HepG2 (cell line): Measurements from ENCODE around the gene CEP131. TPM values are rescaled to one million over a fixed set of nuclear protein-coding genes. Genes with fewer than 3 reads are reported as not detected.

ENCODE experiments used
- ATAC-seq: fragments of 200-7000 bp; cut with Tn5 transposase; 3 replicates; pipeline ENCODE4 v1.9.1; 2020; ENCODE audit warnings: mild to moderate bottlenecking, moderate library complexity
- BruUV-seq: library from RNA; stranded (reverse); fragments of 400-500 nt; replicated peaks from 2 replicates; lab custom pipeline; 2021; lab: Mats Ljungman, UMichigan
- CTCF ChIA-PET: fragments of 300-600 bp; formaldehyde crosslinking; extraction: SDS; loops from one replicate; lab custom pipeline; 2021; ENCODE audit warnings: low total read pairs, inconsistent platforms, low intra/inter-chr PET ratio; lab: Yijun Ruan, JAX
- POLR2A ChIA-PET: fragments of 350-600 bp; sonication (Branson Sonifier 250); formaldehyde crosslinking; loops from one replicate; lab custom pipeline; 2020; ENCODE audit warnings: antibody characterized with exemption, inconsistent platforms; lab: Yijun Ruan, JAX
- DNase-seq: peaks from one replicate; pipeline ENCODE4 v3.0.0-alpha.2; 2015; ENCODE audit warnings: low spot score
- FAIRE-seq: peaks from 3 replicates; lab custom pipeline; 2011; peaks lifted over from hg19 to GRCh38; lab: Jason Lieb, UNC
- H2AFZ ChIP-seq: one replicate; pipeline ENCODE4 v1.6.1; 2011; ENCODE audit warnings: low read length, inconsistent platforms
- H3K27ac ChIP-seq: fragments of 300-600 bp; 3 replicates; pipeline ENCODE4 v1.8.0; 2011; ENCODE audit warnings: mixed run types, mild to moderate bottlenecking, mixed read lengths, low read length, inconsistent platforms; ENCODE audit not compliant: insufficient read depth; ENCODE audit errors: extremely low read length
- H3K27me3 ChIP-seq, 2 experiments: fragments of 200-600 bp in 1 of 2; 2 replicates in 1 of 2; 3 replicates in 1 of 2; pipeline versions ENCODE4 v1.6.0 to v1.8.0; 2011; ENCODE audit warnings: low read length in 2 of 2, mild to moderate bottlenecking in 2 of 2, moderate library complexity in 2 of 2, inconsistent platforms in 1 of 2; ENCODE audit not compliant: insufficient read depth in 2 of 2, control insufficient read depth in 1 of 2
- H3K36me3 ChIP-seq, 2 experiments: fragments of 200-600 bp in 1 of 2; replicated peaks in 1 of 2; 2 replicates in 1 of 2; 3 replicates in 1 of 2; pipeline versions ENCODE4 v1.5.1 to v1.8.0; 2011; ENCODE audit warnings: low read length in 2 of 2, inconsistent platforms in 1 of 2; ENCODE audit not compliant: insufficient read depth in 2 of 2, control insufficient read depth in 1 of 2
- H3K4me1 ChIP-seq: 2 replicates; pipeline ENCODE4 v1.5.1; 2012; ENCODE audit warnings: low read length, inconsistent platforms; ENCODE audit not compliant: insufficient read depth
- H3K4me2 ChIP-seq: 2 replicates; pipeline ENCODE4 v1.6.0; 2011; ENCODE audit warnings: low read depth, low read length, inconsistent platforms
- H3K4me3 ChIP-seq, 3 experiments: fragments of 200-600 bp in 1 of 3; sonication (generic), shearing (Covaris generic) in 1 of 3; replicated peaks in 1 of 3; 2 replicates each; pipeline ENCODE4 v1.5.1; 2011 to 2016; ENCODE audit warnings: low read length in 3 of 3, inconsistent platforms in 2 of 3, low read depth in 2 of 3, mild to moderate bottlenecking in 2 of 3, control low read depth in 1 of 3, mixed read lengths in 1 of 3; ENCODE audit not compliant: insufficient read depth in 1 of 3
- H3K79me2 ChIP-seq: one replicate; pipeline ENCODE4 v1.6.1; 2011; ENCODE audit warnings: low read length, inconsistent platforms; ENCODE audit not compliant: insufficient read depth
- H3K9ac ChIP-seq: 2 replicates; pipeline ENCODE4 v1.6.0; 2011; ENCODE audit warnings: mild to moderate bottlenecking, low read depth, low read length, inconsistent platforms; ENCODE audit not compliant: insufficient read depth
- H3K9me3 ChIP-seq: 2 replicates; pipeline ENCODE4 v1.5.1; 2012; ENCODE audit warnings: mild to moderate bottlenecking, low read length
- H4K20me1 ChIP-seq: 2 replicates; pipeline ENCODE4 v1.6.0; 2011; ENCODE audit warnings: inconsistent platforms, mild to moderate bottlenecking, low read length, moderate library complexity; ENCODE audit not compliant: insufficient read depth
- EED ChIP-seq: sonication (generic); formaldehyde crosslinking; IDR thresholded peaks from 2 replicates; pipeline ENCODE4 v1.5.0; 2020; ENCODE audit warnings: mild to moderate bottlenecking, missing genetic modification reagents
- ERF ChIP-seq: IDR thresholded peaks from 2 replicates; pipeline ENCODE4 v1.6.1; 2018; ENCODE audit warnings: missing biosample characterization, missing genetic modification reagents
- HNF4G ChIP-seq, 2 experiments: sonication (generic) in 1 of 2; formaldehyde crosslinking in 1 of 2; IDR thresholded peaks; 2 replicates each; pipeline versions ENCODE4 v1.4.0 to v1.6.1; 2011 to 2020; ENCODE audit warnings: borderline replicate concordance in 2 of 2, low read depth in 2 of 2, mild to moderate bottlenecking in 2 of 2, low read length in 1 of 2, missing genetic modification reagents in 1 of 2, moderate library complexity in 1 of 2
- MTF2 ChIP-seq: sonication (generic); formaldehyde crosslinking; IDR thresholded peaks from 2 replicates; pipeline ENCODE4 v1.5.0; 2020; ENCODE audit warnings: missing genetic modification reagents, borderline replicate concordance
- NR2C2 ChIP-seq: sonication (generic); formaldehyde crosslinking; IDR thresholded peaks from 2 replicates; pipeline ENCODE4 v1.4.0; 2020; ENCODE audit warnings: missing genetic modification reagents, mild to moderate bottlenecking, moderate library complexity, borderline replicate concordance
- PHF8 ChIP-seq: sonication (generic); formaldehyde crosslinking; IDR thresholded peaks from 2 replicates; pipeline ENCODE4 v1.5.0; 2020; ENCODE audit warnings: missing genetic modification reagents
- RERE ChIP-seq: IDR thresholded peaks from 2 replicates; pipeline ENCODE4 v1.6.1; 2016; ENCODE audit warnings: low read depth, missing genetic modification reagents, missing compliant biosample characterization
- TBX2 ChIP-seq: sonication (generic); formaldehyde crosslinking; IDR thresholded peaks from 2 replicates; pipeline ENCODE4 v1.5.0; 2020; ENCODE audit warnings: missing genetic modification reagents, mild to moderate bottlenecking, borderline replicate concordance
- ZNF512B ChIP-seq: sonication (generic); formaldehyde crosslinking; IDR thresholded peaks from 2 replicates; pipeline ENCODE4 v1.5.1; 2020; ENCODE audit warnings: missing genetic modification reagents, mild to moderate bottlenecking, borderline replicate concordance
- ZNF605 ChIP-seq: sonication (generic); formaldehyde crosslinking; IDR thresholded peaks from 2 replicates; pipeline ENCODE4 v1.8.0; 2022; ENCODE audit warnings: mild to moderate bottlenecking, missing genetic modification reagents
- ZSCAN30 ChIP-seq: sonication (generic); formaldehyde crosslinking; IDR thresholded peaks from 2 replicates; pipeline ENCODE4 v1.5.0; 2020; ENCODE audit warnings: mild to moderate bottlenecking, missing genetic modification reagents
- WGBS: methylation state at CpG from one replicate; pipeline ENCODE4 v1.1.6; 2017; ENCODE audit warnings: low lambda C conversion rate; 5-methylcytosine and 5-hydroxymethylcytosine counted together
- in situ Hi-C: cut with HindIII; loops from 2 replicates; pipeline ENCODE4 v1.10.0; 2017; ENCODE audit warnings: low pct_unique_long_range_greater_than_20kb; ENCODE audit not compliant: extremely low pct_ligation_motif_present
- intact Hi-C: fragments of 100-400 bp; cut with micrococcal nuclease; formaldehyde crosslinking; loops from one replicate; pipeline ENCODE4 v1.10.0; 2022; ENCODE audit not compliant: unreplicated experiment
- polyA plus RNA-seq, 8 experiments: library from polyadenylated mRNA; depleted of rRNA in 3 of 8; stranded (reverse) in 7 of 8; unstranded in 1 of 8; fragments of >200 nt; fragmentation: Illumina TruSeq in 4 of 8; extraction: Trizol in 4 of 8; gene quantifications; 2 replicates each; pipeline versions ENCODE4 v1.2.1 to v1.2.3, GENCODE V29; 2011 to 2016; ENCODE audit warnings: low read depth in 4 of 8, missing spikeins in 1 of 8, mixed read lengths in 1 of 8; ENCODE audit not compliant: insufficient read depth in 1 of 8
- total RNA-seq, 5 experiments: library from RNA; depleted of rRNA; stranded (reverse); fragments of >200 nt; fragmentation: Illumina TruSeq; extraction: Trizol; gene quantifications; 2 replicates each; pipeline ENCODE4 v1.2.3, GENCODE V29; 2016; ENCODE audit warnings: low read depth in 1 of 5

CEP131 gene
- total and polyA plus RNA-seq, 2 of the 13 experiments (the other 11 are each of a cell fraction or from before 2014, with no cell fraction given), result 5.0 to 16.8 TPM

GRCh38 chr17:81241648-81242420, 19.1 kb upstream of the CEP131 start (continued):
- 0 out of 2 replicates have a peak, but pooled peaks have one; percentile 69 for TF ChIP-seq TBX2
- TF ChIP-seq ERF (CRISPR knock-in tag), result 0 out of 2 replicates have a peak, but pooled peaks have one; percentile 22
- TF ChIP-seq NR2C2 (CRISPR knock-in tag), result peak; percentile 64
- no peak for TF ChIP-seq ZSCAN30 (CRISPR knock-in tag)
- TF ChIP-seq PHF8 (CRISPR knock-in tag), result 0 out of 2 replicates have a peak, but pooled peaks have one; percentile 30
- TF ChIP-seq, all 625 proteins: peak for 103

GRCh38 chr17:81241203-81241602, 18.4 kb upstream of the CEP131 start:
- POLR2A ChIA-PET, result interaction anchor here (3.8 kb wide), 1 partner anchor 18 kb away, joined by 61 read pairs; the partner anchor contains the start of gene CEP131
- Histone ChIP-seq H3K4me1 (peaks cover 47% of the 10 kb centered on the region), H3K27ac (no peak overlapping the region), H3K9me3 (no peaks in the 10 kb centered on the region), H3K27me3 (no peaks in the 10 kb centered on the region; a peak in 1 of 5 replicates), H2AFZ (no peak overlapping the region), H3K79me2 (peaks cover 37% of the 10 kb centered on the region), H3K4me3 (no peak overlapping the region; a peak in 1 of 6 replicates), H3K36me3 (peaks cover 4 to 6% of the 10 kb centered on the region in 2 experiments; a peak in 1 of 5 replicates), H4K20me1 (peaks cover 8% of the 10 kb centered on the region; the same call in 1 of the 2 replicates), H3K4me2 (peak overlapping the region; percentile 91), H3K9ac (no peak overlapping the region)
- intact Hi-C loops, result loop anchor here (1.0 kb wide), 1 partner anchor 99 kb away; no protein-coding TSS in a partner anchor
- BruUV-seq, result no TSS peak
- no peak for FAIRE-seq
- WGBS, result 95% methylated on average over 10 of the region's 10 CpGs
- in situ Hi-C loops, result no loop called here
- no peak for ATAC-seq
- CTCF ChIA-PET, result interaction anchor here (1.1 to 2.4 kb wide), 3 partner anchors 96 to 140 kb away, joined by 6 to 28 read pairs (median 9); no protein-coding TSS in a partner anchor
- no peak for DNase-seq
- TF ChIP-seq ZNF512B (no peak), ZNF605 (CRISPR knock-in tag) (0 out of 2 replicates have a peak, but pooled peaks have one; percentile 62), RERE (no peak), HNF4G (IDR thresholded peaks at IDR 0.05; ENCODE audit: borderline replicate concordance, low read depth, low read length) (no peak), HNF4G (CRISPR knock-in tag; IDR thresholded peaks at IDR 0.05; ENCODE audit: borderline replicate concordance, low read depth) (0 out of 2 replicates have a peak, but pooled peaks have one; percentile 23), EED (CRISPR knock-in tag) (0 out of 2 replicates have a peak, but pooled peaks have one; percentile 6), MTF2 (CRISPR knock-in tag) (no peak)
